K562 (cell line): ENCODE data around the gene DENND6A. TPM values are rescaled to one million over a fixed set of nuclear protein-coding genes. Genes with fewer than 3 reads are reported as not detected.

Experiments used
- ATAC-seq: fragments of 200-7000 bp; cut with Tn5 transposase; 3 replicates; pipeline ENCODE4 v1.9.1; 2020; ENCODE audit warnings: moderate library complexity
- BruUV-seq: library from RNA; stranded (reverse); fragments of 400-500 nt; replicated peaks from 2 replicates; lab custom pipeline; 2021; lab: Mats Ljungman, UMichigan
- CTCF ChIA-PET: fragments of 300-600 bp; formaldehyde crosslinking; extraction: SDS; loops from one replicate; lab custom pipeline; 2021; ENCODE audit warnings: low intra/inter-chr PET ratio; lab: Yijun Ruan, JAX
- POLR2A ChIA-PET: fragments of 300-600, 350-650 bp; sonication (Branson Sonifier 250); formaldehyde crosslinking; extraction: SDS; loops from one replicate; lab custom pipeline; 2021; ENCODE audit warnings: antibody characterized with exemption, inconsistent platforms; lab: Yijun Ruan, JAX
- DNase-seq, 4 experiments: peaks; one replicate each; pipeline versions ENCODE4 v3.0.0 to v3.0.0-alpha.2; 2011 to 2018; ENCODE audit warnings: low spot score in 3 of 4, mixed read lengths in 3 of 4; ENCODE audit errors: extremely low read depth in 1 of 4
- FAIRE-seq: peaks from 2 replicates; lab custom pipeline; 2011; peaks lifted over from hg19 to GRCh38; lab: Jason Lieb, UNC
- H2AFZ ChIP-seq: 2 replicates; pipeline ENCODE4 v1.6.0; 2011; ENCODE audit warnings: low read depth, low read length, control low read depth, inconsistent platforms
- H3K27ac ChIP-seq: fragments of 200-600 bp; 3 replicates; pipeline ENCODE4 v1.8.0; 2011; ENCODE audit warnings: low read depth, mild to moderate bottlenecking, control low read depth, inconsistent platforms, low read length, moderate library complexity, mixed read lengths; ENCODE audit errors: extremely low read depth
- H3K27me3 ChIP-seq, 2 experiments: fragments of 300-600 bp in 1 of 2; 2 replicates in 1 of 2; 3 replicates in 1 of 2; pipeline versions ENCODE4 v1.6.0 to v1.8.0; 2011; ENCODE audit warnings: inconsistent platforms in 2 of 2, low read length in 2 of 2, mild to moderate bottlenecking in 1 of 2, mixed read lengths in 1 of 2, moderate library complexity in 1 of 2; ENCODE audit not compliant: control insufficient read depth in 2 of 2, insufficient read depth in 2 of 2
- H3K36me3 ChIP-seq: fragments of 300-600 bp; 3 replicates; pipeline ENCODE4 v1.8.0; 2011; ENCODE audit warnings: mild to moderate bottlenecking, low read length, inconsistent platforms; ENCODE audit not compliant: control insufficient read depth, insufficient read depth
- H3K4me1 ChIP-seq, 2 experiments: fragments of 200-600 bp in 1 of 2; replicated peaks in 1 of 2; 2 replicates in 1 of 2; 3 replicates in 1 of 2; pipeline versions ENCODE4 v1.5.1 to v1.8.0; 2011; ENCODE audit warnings: inconsistent platforms in 2 of 2, low read length in 2 of 2, mild to moderate bottlenecking in 1 of 2, mixed read lengths in 1 of 2, moderate library complexity in 1 of 2; ENCODE audit not compliant: control insufficient read depth in 2 of 2, insufficient read depth in 2 of 2
- H3K4me2 ChIP-seq: 2 replicates; pipeline ENCODE4 v1.6.1; 2011; ENCODE audit warnings: low read length, control low read depth, inconsistent platforms, mixed read lengths; ENCODE audit not compliant: insufficient read depth
- H3K4me3 ChIP-seq: fragments of 200-600 bp; sonication (generic), shearing (Covaris generic); 2 replicates; pipeline ENCODE4 v1.5.1; 2016; ENCODE audit warnings: control low read depth, inconsistent platforms
- H3K79me2 ChIP-seq: fragments of 200-600 bp; 3 replicates; pipeline ENCODE4 v1.8.0; 2011; ENCODE audit warnings: low read length, inconsistent platforms; ENCODE audit not compliant: control insufficient read depth, insufficient read depth
- H3K9ac ChIP-seq, 2 experiments: 2 replicates each; pipeline versions ENCODE4 v1.6.0 to v1.6.1; 2011; ENCODE audit warnings: low read depth in 2 of 2, low read length in 2 of 2, control low read depth in 1 of 2, inconsistent platforms in 1 of 2, mild to moderate bottlenecking in 1 of 2, mixed read lengths in 1 of 2; ENCODE audit not compliant: insufficient read depth in 1 of 2
- H3K9me1 ChIP-seq: one replicate; pipeline ENCODE4 v1.6.0; 2011; ENCODE audit warnings: inconsistent platforms, mild to moderate bottlenecking, low read length, moderate library complexity; ENCODE audit not compliant: control insufficient read depth, insufficient read depth
- H3K9me3 ChIP-seq: replicated peaks from 2 replicates; pipeline ENCODE4 v1.5.1; 2011; ENCODE audit warnings: low read depth, low read length, inconsistent platforms; ENCODE audit not compliant: control insufficient read depth, insufficient read depth
- H4K20me1 ChIP-seq: replicated peaks from 2 replicates; pipeline ENCODE4 v1.6.1; 2011; ENCODE audit warnings: low read length, inconsistent platforms, mixed read lengths; ENCODE audit not compliant: control insufficient read depth, insufficient read depth
- DIDO1 ChIP-seq: fragments of 450-650 bp; IDR thresholded peaks from 2 replicates; pipeline ENCODE4 v1.6.1; 2016; ENCODE audit warnings: low read depth, missing biosample characterization, missing genetic modification characterization
- ETV1 ChIP-seq: fragments of 450-650 bp; conservative IDR thresholded peaks from 2 replicates; pipeline ENCODE4 v1.6.1; 2016; ENCODE audit warnings: missing genetic modification characterization, control low read depth, low read depth, missing compliant biosample characterization
- IFI16 ChIP-seq: fragments of 250-450 bp; sonication (Bioruptor Pico); IDR thresholded peaks from 2 replicates; pipeline ENCODE4 v2.1.2; 2022; ENCODE audit warnings: mild to moderate bottlenecking, inconsistent platforms
- JUNB ChIP-seq: fragments of 450-650 bp; formaldehyde crosslinking; conservative IDR thresholded peaks from 2 replicates; pipeline ENCODE4 v1.4.0; 2020; ENCODE audit warnings: mild to moderate bottlenecking
- MAZ ChIP-seq, 2 experiments: fragments of 450-650 bp in 1 of 2; sonication (generic) in 1 of 2; formaldehyde crosslinking; IDR thresholded peaks in 1 of 2; conservative IDR thresholded peaks in 1 of 2; 2 replicates each; pipeline versions ENCODE4 v1.4.0 to v1.5.0; 2020; ENCODE audit warnings: mild to moderate bottlenecking in 1 of 2, missing genetic modification reagents in 1 of 2
- PYGO2 ChIP-seq: fragments of 450-650 bp; IDR thresholded peaks from 2 replicates; pipeline ENCODE4 v1.6.1; 2016; ENCODE audit warnings: mild to moderate bottlenecking, missing genetic modification characterization, moderate library complexity, missing compliant biosample characterization
- SIN3A ChIP-seq, 2 experiments: fragments of 150-350 bp in 1 of 2; IDR thresholded peaks; 2 replicates each; pipeline ENCODE4 v1.6.1; 2011 to 2016; ENCODE audit warnings: borderline replicate concordance in 2 of 2, low read depth in 2 of 2, low read length in 2 of 2, mild to moderate bottlenecking in 2 of 2, moderate library complexity in 2 of 2; ENCODE audit not compliant: control insufficient read depth in 1 of 2
- ZNF165 ChIP-seq: fragments of 250-450 bp; sonication (Bioruptor Pico); IDR thresholded peaks from 2 replicates; pipeline ENCODE4 v1.4.0; 2020; ENCODE audit warnings: borderline replicate concordance
- WGBS: fragments of 100-300 bp; shearing (Covaris generic); methylation state at CpG from one replicate; pipeline ENCODE4 v1.1.6; 2016; ENCODE audit warnings: low coverage, mixed read lengths; ENCODE audit not compliant: insufficient coverage; ENCODE audit errors: missing lambda C conversion rate; 5-methylcytosine and 5-hydroxymethylcytosine counted together
- in situ Hi-C: fragments of 300-500 bp; cut with MboI; formaldehyde crosslinking; loops from 4 replicates; pipeline ENCODE4 v1.15.0; 2018; ENCODE audit warnings: inconsistent platforms, mixed read lengths
- intact Hi-C: fragments of 100-400 bp; cut with micrococcal nuclease; formaldehyde crosslinking; loops from 2 replicates; pipeline ENCODE4 v1.14.2; 2022
- polyA plus RNA-seq, 8 experiments: library from polyadenylated mRNA; depleted of rRNA in 4 of 8; stranded (reverse) in 5 of 8; unstranded in 3 of 8; fragments of >200 nt; fragmentation: Nextera tagmentation in 2 of 8; fragmentation: Illumina TruSeq in 1 of 8; extraction: Ambion mirVana in 2 of 8; extraction: Trizol in 1 of 8; gene quantifications; 2 replicates each; pipeline versions ENCODE4 v1.2.1 to v1.2.3, GENCODE V29; 2011 to 2014; ENCODE audit warnings: inconsistent platforms in 1 of 8, missing spikeins in 1 of 8
- total RNA-seq, 7 experiments: library from RNA; depleted of rRNA in 6 of 7; stranded (reverse); fragments of >200 nt in 6 of 7; fragmentation: Illumina TruSeq in 2 of 7; extraction: Trizol in 2 of 7; gene quantifications; 2 replicates each; pipeline versions ENCODE4 v1.2.1 to v1.2.3, GENCODE V29; 2011 to 2021; ENCODE audit warnings: low replicate concordance in 1 of 7
- TF ChIP-seq, protein P1 (sequence below), 2 experiments: fragments of 150-350 bp in 1 of 2; IDR thresholded peaks; 2 replicates each; pipeline ENCODE4 v1.6.1; 2012 to 2016; ENCODE audit warnings: low read depth in 2 of 2, low read length in 2 of 2, mild to moderate bottlenecking in 1 of 2, moderate library complexity in 1 of 2
- TF ChIP-seq, protein P2 (sequence below): fragments of 250-450 bp; sonication (Bioruptor Pico); IDR thresholded peaks from 2 replicates; pipeline ENCODE4 v1.8.0; 2021; ENCODE audit warnings: moderate library complexity, mild to moderate bottlenecking, inconsistent platforms
- TF ChIP-seq, protein P3 (sequence below): fragments of 250-450 bp; sonication (Bioruptor Pico); IDR thresholded peaks from 2 replicates; pipeline ENCODE4 v1.4.0; 2020; ENCODE audit warnings: mild to moderate bottlenecking, moderate library complexity
- TF ChIP-seq, protein P4 (sequence below): fragments of 450-650 bp; formaldehyde crosslinking; IDR thresholded peaks from 2 replicates; pipeline ENCODE4 v1.4.0; 2022; ENCODE audit warnings: mild to moderate bottlenecking, moderate library complexity

DENND6A gene
- total and polyA plus RNA-seq, 9 of the 15 experiments (the other 6 are each of a cell fraction or from before 2014, with no cell fraction given): 1.5 to 12.7 (median 7.1) TPM

DNA sequence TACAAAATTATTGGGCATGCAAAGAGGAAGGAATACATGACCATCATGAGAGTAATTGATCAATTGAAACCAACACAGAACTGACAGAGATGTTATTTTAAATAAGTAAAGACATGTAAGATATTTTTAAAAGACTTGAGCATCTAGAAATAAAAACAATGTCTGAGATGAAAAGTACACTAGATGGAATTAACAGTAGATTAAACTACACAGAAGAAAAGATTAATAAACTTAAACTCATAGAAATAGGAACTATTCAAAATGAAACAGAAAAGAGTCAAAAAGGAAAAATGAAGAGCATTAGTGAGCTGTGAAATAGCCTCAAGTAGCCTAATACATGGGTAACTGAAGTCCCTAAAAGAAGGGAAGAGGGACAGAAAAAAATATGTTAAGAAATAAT is 87.2 kb downstream of the DENND6A start (continued):
- TF ChIP-seq, protein P1, sequence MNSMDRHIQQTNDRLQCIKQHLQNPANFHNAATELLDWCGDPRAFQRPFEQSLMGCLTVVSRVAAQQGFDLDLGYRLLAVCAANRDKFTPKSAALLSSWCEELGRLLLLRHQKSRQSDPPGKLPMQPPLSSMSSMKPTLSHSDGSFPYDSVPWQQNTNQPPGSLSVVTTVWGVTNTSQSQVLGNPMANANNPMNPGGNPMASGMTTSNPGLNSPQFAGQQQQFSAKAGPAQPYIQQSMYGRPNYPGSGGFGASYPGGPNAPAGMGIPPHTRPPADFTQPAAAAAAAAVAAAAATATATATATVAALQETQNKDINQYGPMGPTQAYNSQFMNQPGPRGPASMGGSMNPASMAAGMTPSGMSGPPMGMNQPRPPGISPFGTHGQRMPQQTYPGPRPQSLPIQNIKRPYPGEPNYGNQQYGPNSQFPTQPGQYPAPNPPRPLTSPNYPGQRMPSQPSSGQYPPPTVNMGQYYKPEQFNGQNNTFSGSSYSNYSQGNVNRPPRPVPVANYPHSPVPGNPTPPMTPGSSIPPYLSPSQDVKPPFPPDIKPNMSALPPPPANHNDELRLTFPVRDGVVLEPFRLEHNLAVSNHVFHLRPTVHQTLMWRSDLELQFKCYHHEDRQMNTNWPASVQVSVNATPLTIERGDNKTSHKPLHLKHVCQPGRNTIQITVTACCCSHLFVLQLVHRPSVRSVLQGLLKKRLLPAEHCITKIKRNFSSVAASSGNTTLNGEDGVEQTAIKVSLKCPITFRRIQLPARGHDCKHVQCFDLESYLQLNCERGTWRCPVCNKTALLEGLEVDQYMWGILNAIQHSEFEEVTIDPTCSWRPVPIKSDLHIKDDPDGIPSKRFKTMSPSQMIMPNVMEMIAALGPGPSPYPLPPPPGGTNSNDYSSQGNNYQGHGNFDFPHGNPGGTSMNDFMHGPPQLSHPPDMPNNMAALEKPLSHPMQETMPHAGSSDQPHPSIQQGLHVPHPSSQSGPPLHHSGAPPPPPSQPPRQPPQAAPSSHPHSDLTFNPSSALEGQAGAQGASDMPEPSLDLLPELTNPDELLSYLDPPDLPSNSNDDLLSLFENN (IDR thresholded peaks at IDR 0.05; ENCODE audit: low read depth in 2 of 2, low read length in 2 of 2): no peak
- TF ChIP-seq, protein P2, sequence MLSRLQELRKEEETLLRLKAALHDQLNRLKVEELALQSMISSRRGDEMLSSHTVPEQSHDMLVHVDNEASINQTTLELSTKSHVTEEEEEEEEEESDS (CRISPR knock-in tag): no peak
- TF ChIP-seq MAZ (CRISPR knock-in tag; conservative IDR thresholded peaks at IDR 0.05 in 1 of 2, IDR thresholded peaks at IDR 0.05 in 1 of 2): no peak

DNA sequence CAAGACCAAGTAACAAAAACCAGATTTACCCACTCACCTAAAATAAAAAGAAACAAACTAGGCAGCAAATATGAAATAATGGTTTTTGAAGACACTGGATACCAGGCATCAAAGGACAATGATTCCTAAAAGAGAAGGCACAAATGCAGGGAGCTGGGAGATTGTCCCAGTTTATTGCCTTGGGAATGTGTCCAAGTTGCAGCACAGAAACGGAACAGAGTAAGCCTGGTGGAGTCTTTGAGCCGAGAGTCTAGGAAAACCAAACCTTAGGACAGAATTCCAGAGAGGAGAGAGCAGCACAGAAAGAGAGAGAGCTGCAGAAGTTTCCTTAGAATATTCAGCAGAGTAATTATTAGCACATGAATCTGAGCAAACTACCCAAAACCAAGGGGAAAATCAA is 87.9 kb downstream of the DENND6A start:
- peaks cover 3% of the 10 kb centered on the region; the same call in 1 of the 2 replicates for H3K9me3 ChIP-seq
- no peaks in the 10 kb centered on the region for H4K20me1 ChIP-seq
- FAIRE-seq (no peak), DNase-seq (no peak), ATAC-seq (no peak)
- ChIA-PET CTCF (no interaction called here), POLR2A (no interaction called here)
- no peaks in the 10 kb centered on the region for H3K27me3 ChIP-seq
- no peak overlapping the region for H3K4me3 ChIP-seq
- in situ Hi-C loops (no loop called here), intact Hi-C loops (no loop called here)
- no peak overlapping the region for H3K27ac ChIP-seq
- no peak overlapping the region for H3K4me2 ChIP-seq
- no peaks in the 10 kb centered on the region for H3K9me1 ChIP-seq
- WGBS: 65% methylated on average over 2 of the region's 2 CpGs
- peaks cover 3% of the 10 kb centered on the region; the same call in 2 of the 3 replicates for H3K36me3 ChIP-seq
- peaks cover under 1 to 6% of the 10 kb centered on the region in 2 experiments; a peak in 3 of 5 replicates for H3K4me1 ChIP-seq
- no peak overlapping the region for H2AFZ ChIP-seq
- H3K79me2 ChIP-seq: no peaks in the 10 kb centered on the region
- no TSS peak for BruUV-seq
- no peak overlapping the region for H3K9ac ChIP-seq
- TF ChIP-seq SIN3A (IDR thresholded peaks at IDR 0.05; ENCODE audit: borderline replicate concordance in 2 of 2, control insufficient read depth in 1 of 2, low read depth in 2 of 2, low read length in 2 of 2) (no peak), PYGO2 (no peak), ETV1 (no peak), ZNF165 (CRISPR knock-in tag) (no peak), IFI16 (CRISPR knock-in tag) (no peak), JUNB (CRISPR knock-in tag) (no peak), DIDO1 (tag) (no peak)
- TF ChIP-seq, protein P3, sequence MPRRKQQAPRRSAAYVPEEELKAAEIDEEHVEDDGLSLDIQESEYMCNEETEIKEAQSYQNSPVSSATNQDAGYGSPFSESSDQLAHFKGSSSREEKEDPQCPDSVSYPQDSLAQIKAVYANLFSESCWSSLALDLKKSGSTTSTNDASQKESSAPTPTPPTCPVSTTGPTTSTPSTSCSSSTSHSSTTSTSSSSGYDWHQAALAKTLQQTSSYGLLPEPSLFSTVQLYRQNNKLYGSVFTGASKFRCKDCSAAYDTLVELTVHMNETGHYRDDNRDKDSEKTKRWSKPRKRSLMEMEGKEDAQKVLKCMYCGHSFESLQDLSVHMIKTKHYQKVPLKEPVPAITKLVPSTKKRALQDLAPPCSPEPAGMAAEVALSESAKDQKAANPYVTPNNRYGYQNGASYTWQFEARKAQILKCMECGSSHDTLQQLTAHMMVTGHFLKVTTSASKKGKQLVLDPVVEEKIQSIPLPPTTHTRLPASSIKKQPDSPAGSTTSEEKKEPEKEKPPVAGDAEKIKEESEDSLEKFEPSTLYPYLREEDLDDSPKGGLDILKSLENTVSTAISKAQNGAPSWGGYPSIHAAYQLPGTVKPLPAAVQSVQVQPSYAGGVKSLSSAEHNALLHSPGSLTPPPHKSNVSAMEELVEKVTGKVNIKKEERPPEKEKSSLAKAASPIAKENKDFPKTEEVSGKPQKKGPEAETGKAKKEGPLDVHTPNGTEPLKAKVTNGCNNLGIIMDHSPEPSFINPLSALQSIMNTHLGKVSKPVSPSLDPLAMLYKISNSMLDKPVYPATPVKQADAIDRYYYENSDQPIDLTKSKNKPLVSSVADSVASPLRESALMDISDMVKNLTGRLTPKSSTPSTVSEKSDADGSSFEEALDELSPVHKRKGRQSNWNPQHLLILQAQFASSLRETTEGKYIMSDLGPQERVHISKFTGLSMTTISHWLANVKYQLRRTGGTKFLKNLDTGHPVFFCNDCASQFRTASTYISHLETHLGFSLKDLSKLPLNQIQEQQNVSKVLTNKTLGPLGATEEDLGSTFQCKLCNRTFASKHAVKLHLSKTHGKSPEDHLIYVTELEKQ: no peak
- TF ChIP-seq, protein P4, sequence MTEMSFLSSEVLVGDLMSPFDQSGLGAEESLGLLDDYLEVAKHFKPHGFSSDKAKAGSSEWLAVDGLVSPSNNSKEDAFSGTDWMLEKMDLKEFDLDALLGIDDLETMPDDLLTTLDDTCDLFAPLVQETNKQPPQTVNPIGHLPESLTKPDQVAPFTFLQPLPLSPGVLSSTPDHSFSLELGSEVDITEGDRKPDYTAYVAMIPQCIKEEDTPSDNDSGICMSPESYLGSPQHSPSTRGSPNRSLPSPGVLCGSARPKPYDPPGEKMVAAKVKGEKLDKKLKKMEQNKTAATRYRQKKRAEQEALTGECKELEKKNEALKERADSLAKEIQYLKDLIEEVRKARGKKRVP: no peak
